Activated effector memory CD4-positive, alpha-beta T cell treated with anti-CD3 and anti-CD28 coated beads, Interleukin-2, amount 50 U/mL, for 16 hours (primary cell): Measurements from ENCODE around the gene TMEM143.

Experiments used
- DNase-seq: peaks from one replicate; pipeline ENCODE4 v3.0.0-alpha.2; 2020

TMEM143 gene

GRCh38 chr19:48290771-48291488, 72.8 kb downstream of the TMEM143 start:
- DNase-seq, result peak; percentile 87

DNA sequence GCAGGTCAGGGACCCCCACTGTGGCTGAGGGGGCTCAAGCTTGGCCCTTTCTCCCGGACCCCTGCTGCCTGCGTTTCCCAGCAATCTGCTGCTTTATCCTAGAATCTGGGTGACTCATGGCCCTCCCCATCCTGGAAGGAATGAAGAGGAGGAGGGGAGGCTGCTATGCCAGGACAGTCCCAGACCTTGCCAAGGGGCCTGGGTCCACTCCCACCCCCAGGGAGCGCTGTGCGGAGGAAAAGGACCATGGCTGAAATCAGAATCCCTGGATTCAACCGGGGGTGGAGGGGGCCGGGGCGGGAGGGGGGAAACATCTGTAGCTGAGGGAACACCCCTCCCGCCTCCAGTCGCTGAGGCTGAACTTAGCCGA, 73.4 kb downstream of the TMEM143 start:
- DNase-seq, result no peak

DNA sequence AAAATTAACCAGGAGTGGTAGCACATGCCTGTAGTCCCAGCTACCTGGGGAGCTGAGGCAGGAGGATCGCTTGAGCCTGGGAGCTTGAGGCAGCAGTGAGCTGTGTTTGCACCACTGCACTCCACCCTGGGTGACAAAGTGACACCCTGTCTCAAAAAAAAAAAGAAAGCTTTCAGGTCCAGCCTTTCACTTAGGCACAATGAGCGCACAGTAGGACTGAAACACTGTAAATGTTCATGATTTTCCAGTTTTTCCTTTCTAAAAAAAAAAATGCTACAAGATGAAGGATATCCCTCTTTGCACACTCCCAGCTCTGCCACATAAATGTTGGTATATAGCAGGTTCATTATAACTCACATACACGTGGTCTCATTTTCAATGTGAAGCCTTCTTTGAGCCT, 76.0 kb downstream of the TMEM143 start:
- DNase-seq, result no peak

- no peak for DNase-seq
Measured at GRCh38 chr19:48284896-48285295, 78.8 kb downstream of the TMEM143 start.

GRCh38 chr19:48283908-48284307, 79.8 kb downstream of the TMEM143 start:
- DNase-seq, result no peak
